RWPE1 (cell line): Measurements from ENCODE around the gene NF2.

ENCODE experiments used
- CTCF ChIA-PET: fragments of 350-600 bp; sonication (Branson Sonifier 250); formaldehyde crosslinking; extraction: SDS; loops from one replicate; lab custom pipeline; 2021; lab: Yijun Ruan, JAX
- POLR2A ChIA-PET: fragments of 400-600 bp; formaldehyde crosslinking; extraction: SDS; loops from one replicate; lab custom pipeline; 2020; ENCODE audit warnings: antibody characterized with exemption; ENCODE audit not compliant: low non-redundant PET; lab: Yijun Ruan, JAX
- DNase-seq: peaks from one replicate; pipeline ENCODE4 v3.0.0; 2012; ENCODE audit warnings: low spot score
- H3K27ac ChIP-seq: fragments of 450-650 bp; 2 replicates; pipeline ENCODE4 v1.5.1; 2017
- TF ChIP-seq, protein P1 (sequence below): fragments of 450-650 bp; conservative IDR thresholded peaks from 2 replicates; pipeline ENCODE4 v1.5.1; 2017; ENCODE audit warnings: low read depth, mild to moderate bottlenecking

NF2 gene

DNA sequence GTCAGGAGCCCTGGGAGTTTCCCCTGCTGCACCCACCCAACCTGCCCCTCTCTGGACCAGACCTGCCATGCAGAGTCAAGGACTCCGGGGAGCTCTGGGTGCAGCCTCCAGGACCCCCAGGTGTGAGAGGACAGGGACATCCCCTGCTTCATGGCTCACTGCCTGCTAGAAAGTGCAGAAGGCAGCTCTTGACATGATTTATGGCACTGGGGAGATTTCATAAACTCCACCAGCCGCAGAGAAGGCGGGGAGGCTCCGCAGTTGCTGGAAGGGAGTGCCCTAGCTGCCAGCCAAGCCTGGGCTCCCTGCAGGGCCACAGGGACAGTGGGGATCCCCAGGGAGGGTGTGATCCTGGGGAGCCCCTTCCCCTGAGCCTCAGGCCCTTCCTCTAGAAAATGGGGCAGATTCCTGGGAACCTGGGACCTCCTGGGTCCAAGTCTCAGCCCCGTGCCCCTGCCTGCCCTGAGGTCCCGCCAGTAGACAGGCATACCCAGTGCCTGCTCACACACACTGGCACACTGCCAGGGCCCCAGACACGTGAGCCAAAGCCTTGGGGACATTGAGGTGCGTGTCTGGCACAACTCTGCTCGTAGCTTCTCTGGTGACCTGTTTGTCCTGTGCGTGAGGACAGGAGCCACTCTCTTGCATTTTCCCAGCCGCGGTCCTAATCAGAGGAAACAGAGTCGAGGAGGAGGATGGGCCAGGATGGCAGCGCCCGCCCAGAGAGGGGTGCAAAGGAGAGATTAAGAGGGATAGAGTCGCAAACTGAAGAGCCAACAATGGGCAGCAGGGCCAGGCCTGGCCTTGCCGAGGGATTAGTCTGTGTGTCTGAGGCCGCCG, 130.1 kb downstream of the NF2 start:
- ChIA-PET POLR2A (no interaction called here), CTCF (interaction anchor here (0.6 to 0.8 kb wide), 3 partner anchors 11 to 269 kb away, joined by 3 to 5 read pairs (median 4); no protein-coding TSS in a partner anchor)
- TF ChIP-seq, protein P1, sequence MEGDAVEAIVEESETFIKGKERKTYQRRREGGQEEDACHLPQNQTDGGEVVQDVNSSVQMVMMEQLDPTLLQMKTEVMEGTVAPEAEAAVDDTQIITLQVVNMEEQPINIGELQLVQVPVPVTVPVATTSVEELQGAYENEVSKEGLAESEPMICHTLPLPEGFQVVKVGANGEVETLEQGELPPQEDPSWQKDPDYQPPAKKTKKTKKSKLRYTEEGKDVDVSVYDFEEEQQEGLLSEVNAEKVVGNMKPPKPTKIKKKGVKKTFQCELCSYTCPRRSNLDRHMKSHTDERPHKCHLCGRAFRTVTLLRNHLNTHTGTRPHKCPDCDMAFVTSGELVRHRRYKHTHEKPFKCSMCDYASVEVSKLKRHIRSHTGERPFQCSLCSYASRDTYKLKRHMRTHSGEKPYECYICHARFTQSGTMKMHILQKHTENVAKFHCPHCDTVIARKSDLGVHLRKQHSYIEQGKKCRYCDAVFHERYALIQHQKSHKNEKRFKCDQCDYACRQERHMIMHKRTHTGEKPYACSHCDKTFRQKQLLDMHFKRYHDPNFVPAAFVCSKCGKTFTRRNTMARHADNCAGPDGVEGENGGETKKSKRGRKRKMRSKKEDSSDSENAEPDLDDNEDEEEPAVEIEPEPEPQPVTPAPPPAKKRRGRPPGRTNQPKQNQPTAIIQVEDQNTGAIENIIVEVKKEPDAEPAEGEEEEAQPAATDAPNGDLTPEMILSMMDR = no peak
- peak; percentile 28 for DNase-seq
- H3K27ac ChIP-seq = peak overlapping the region; percentile 77

DNA sequence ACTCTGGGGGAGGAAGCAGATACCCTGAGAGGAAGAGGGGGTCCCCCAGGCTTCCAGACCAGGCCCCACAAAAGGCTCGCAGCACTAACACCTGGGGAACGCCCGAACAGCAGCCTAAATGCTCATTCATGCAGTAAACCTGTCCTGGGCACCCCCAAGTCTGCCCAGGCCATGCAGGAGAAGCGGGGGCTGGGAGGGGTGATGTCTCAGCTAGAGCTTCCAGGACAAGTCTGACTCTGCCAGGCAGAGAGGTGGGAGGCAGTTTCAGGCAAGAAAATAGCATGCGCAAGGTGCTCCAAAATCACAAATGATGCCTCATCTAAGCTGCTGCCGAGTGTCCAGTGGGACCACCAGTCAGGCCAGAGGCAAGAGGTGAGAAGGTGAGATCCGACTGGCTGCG, 131.0 kb downstream of the NF2 start:
- TF ChIP-seq, protein P1 = no peak
- POLR2A ChIA-PET = no interaction called here
- DNase-seq = no peak
- peak overlapping the region; percentile 77 for H3K27ac ChIP-seq
- CTCF ChIA-PET = interaction anchor here (0.6 kb wide), 1 partner anchor 269 kb away, joined by 3 read pairs; no protein-coding TSS in a partner anchor

DNA sequence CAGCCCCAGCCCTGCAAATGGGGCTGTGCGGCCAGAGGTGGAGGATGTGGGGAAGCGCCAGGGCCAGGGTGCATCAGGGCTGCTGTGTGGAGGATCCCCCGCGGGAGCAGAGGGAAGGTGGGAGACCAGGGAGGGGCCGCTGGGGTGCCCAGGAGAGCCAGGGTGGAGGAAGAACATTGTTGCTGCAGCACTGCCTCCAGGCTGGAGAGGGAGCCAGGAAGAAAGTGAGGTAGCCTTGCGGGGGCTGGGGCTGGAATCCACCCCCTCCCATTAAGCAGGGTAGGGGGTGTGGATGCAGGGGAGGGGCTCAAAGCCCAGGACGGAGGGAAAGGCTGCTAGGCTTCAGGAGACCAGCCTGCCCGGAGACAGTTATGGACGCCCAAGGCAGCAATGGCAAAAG, 131.4 kb downstream of the NF2 start:
- TF ChIP-seq, protein P1 = no peak
- H3K27ac ChIP-seq = peak overlapping the region; percentile 77
- no peak for DNase-seq
- POLR2A ChIA-PET = no interaction called here
- CTCF ChIA-PET = no interaction called here

DNA sequence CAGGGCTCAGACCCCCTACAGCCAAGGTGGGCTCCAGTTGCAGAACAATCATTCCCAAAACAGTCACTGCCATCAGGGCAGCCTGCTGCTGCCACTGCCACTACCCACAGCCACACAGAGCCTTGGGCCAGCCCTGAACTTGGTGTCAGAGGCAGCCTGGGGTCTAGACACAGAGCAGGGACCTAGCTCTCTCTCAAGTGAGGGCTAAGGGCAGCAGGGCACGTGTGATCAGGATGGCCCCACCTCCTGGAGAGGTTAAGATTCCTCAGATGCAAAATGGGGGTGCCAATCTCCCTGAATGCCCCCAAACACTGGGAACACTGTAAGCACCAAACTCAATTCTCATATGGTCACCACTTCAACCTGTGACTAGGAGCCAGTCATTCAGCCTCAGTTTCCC, 132.0 kb downstream of the NF2 start:
- TF ChIP-seq, protein P1 = no peak
- no peak for DNase-seq
- CTCF ChIA-PET = no interaction called here

DNA sequence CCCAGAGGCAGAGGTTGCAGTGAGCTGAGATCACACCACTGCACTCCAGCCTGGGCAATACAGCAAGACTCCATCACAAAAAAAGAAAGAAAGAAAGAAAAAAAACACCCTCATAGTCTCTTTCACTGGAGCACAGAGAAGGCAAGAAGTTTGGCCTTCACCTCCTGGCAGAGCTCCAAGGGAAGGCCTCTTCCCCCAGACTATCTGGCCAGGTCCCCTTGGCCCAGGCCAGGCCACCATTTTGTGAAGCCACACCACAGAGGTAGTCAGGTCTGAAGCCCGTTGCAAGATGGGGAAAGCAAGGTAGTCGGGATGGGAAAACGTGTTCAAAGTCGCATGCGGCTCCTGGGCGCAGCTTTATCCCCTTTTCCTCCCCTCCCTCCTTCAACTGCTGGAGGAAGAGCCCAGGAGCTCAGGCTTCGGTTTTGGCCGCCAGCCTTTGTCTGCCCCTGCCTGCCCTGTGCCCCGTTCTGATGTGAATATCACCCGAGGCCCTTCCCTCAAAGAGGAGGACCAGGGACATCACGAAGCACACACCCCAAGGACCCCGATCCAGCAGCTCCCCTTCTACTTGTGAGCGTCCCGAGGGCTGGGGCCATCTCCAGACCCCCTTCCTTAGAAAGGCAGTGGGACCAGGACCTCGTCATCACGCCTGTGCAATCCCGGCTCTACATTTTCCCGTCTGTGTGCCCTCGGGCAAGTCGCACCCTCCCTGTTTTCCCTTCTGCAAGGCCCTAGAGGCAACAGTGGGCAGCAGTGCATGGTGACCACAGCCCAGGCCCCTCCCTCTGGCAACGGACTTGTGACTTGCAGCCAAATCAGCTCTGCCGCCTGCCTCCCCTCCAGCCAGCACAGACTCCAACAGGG, 134.1 kb downstream of the NF2 start:
- TF ChIP-seq, protein P1 = no peak
- no peak for DNase-seq
- ChIA-PET POLR2A (no interaction called here), CTCF (no interaction called here)
- peak overlapping the region; percentile 16; the same call in 1 of the 2 replicates for H3K27ac ChIP-seq

More for the DNA sequence above, 132.0 kb downstream of the NF2 start:
- POLR2A ChIA-PET = no interaction called here
- H3K27ac ChIP-seq = peak overlapping the region; percentile 77
